Measurements from ENCODE around the gene CCDC157.

DNA sequence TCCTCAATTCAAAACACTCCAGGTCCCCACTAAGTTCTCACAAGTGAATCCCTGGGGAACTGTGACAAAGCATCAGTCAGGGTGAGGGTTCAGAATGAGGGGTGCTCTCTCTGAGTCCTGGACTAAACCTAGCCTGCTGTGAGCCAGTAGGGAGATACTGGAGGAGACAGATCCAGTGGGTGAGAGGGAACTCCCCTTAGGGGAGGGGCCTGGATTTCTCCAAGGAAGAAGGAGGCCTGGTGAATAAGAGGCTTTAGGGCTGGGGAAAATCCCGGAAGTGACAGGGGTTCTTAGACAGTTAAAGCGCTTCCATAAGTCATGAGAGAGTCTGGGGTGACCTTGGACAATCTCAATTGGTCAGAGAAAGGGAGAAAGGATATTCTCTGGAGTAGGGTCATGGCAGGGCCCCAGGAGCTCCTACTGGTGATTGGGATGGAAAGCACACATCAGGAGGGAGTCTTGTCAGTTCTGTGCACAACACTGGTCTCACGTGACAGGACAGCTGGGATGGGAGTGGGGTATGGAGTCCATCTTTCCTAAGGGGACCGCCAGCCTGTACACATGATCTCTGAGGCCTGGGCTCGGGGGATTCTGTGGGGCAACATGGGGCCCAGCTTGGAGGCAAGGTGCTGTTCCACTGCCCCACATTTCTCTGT is 31.6 kb upstream of the CCDC157 start:
- TF ChIP-seq, protein P1, sequence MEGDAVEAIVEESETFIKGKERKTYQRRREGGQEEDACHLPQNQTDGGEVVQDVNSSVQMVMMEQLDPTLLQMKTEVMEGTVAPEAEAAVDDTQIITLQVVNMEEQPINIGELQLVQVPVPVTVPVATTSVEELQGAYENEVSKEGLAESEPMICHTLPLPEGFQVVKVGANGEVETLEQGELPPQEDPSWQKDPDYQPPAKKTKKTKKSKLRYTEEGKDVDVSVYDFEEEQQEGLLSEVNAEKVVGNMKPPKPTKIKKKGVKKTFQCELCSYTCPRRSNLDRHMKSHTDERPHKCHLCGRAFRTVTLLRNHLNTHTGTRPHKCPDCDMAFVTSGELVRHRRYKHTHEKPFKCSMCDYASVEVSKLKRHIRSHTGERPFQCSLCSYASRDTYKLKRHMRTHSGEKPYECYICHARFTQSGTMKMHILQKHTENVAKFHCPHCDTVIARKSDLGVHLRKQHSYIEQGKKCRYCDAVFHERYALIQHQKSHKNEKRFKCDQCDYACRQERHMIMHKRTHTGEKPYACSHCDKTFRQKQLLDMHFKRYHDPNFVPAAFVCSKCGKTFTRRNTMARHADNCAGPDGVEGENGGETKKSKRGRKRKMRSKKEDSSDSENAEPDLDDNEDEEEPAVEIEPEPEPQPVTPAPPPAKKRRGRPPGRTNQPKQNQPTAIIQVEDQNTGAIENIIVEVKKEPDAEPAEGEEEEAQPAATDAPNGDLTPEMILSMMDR (conservative IDR thresholded peaks at IDR 0.05; ENCODE audit: low read length): no peak
- no peak for TF ChIP-seq EZH2phosphoT487 (IDR thresholded peaks at IDR 0.05; ENCODE audit: borderline replicate concordance, low read depth, low read length)

All from OCI-LY7 (cell line).